UCSD-AML1 (cell line): ENCODE data around the gene MPV17.
A peak's percentile ranks its signal among the peaks of the same experiment; 100 is the strongest.
"Not testable (repeated sequence)": the region's sequence is repeated elsewhere in the genome, so short reads cannot be mapped to it uniquely, and the experiment has no call there.

Source experiments
- DNase-seq: peaks from one replicate; lab custom pipeline; 2025; ENCODE audit not compliant: unreplicated experiment; lab: John Stamatoyannopoulos, UW

The MPV17 gene

GRCh38 chr2:27322766-27323595 is at the start of gene MPV17:
Gene MPV17, minus strand, starts transcription at chr2:27323097. Its CDS starts 580 bp downstream, at chr2:27322517.
- peak; percentile 85 for DNase-seq

DNA sequence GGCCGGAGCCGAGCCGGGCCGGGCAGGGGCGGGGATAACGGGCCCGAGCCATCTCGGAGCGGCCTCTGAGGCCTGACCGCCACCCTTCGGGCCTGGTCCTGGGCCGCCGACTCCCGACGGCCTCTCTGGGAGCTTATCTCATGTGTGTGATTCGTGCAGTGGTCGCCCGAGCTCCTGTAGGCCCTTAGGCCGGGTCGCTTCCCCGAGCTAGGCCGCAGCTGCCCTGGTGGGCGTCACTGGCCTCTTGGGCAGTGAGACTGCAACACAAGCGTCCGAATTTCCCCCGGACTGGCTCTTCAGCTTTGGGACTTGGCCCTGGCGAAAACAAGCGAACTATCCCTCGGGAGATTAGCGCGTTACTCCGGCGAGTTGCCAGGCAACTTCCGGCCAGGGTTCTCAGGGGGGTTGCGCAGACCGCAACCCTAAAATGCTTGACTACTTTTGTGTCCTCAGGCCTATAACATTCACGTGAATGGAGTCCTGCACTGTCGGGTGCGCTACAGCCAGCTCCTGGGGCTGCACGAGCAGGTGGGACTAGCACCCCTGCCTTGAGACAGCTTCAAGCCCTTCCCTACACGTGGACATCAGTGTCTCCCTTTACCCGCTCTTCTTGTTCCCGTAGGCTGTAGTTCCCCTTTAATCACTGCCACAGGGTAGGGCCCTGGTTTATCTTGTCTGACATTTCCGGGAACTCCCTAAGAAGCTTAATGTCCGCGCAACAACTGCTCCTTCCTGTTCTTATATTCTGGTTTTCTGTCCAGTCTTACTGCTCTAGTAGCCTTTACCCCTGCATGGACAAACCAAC is 48.1 kb upstream of the MPV17 start:
- DNase-seq = peak; percentile 43

DNA sequence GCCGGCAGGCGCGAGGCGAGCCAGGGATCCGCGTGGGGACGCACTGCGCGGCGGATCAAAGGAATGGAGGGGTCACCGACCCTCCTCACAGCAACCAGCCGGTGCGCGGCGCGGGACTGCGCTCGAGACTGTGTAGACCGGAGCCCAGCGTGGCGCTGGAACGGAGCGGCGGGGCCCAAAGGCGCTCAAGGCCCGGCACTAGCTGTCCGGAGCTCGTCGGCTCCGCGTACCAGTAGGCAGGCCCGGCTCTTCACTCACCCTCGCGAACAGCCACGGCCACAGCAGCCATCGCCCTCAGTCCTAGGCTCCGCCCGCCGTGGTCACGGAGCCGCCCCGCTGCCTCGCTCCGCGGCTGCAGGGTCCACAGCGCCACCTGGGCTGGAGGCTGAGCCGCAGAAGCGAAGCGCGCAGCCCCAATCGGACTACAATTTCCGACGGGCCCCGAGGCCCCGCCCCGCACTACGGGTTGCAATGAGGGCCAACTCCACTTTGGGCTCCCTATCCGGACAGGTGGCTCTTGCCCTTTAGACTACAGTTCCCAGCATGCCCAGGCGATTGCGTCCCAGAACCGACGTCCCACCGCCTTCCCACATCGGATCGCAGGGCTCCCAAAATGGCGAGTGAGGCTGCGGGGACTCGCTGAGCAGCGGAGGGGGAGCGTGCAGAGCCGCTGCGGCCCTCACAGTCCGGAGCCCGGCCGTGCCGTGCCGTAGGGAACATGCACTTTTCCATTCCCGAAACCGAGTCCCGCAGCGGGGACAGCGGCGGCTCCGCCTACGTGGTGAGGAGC is 47.3 kb upstream of the MPV17 start, which contains the start of the genes EIF2B4 and SNX17:
TSS of gene EIF2B4 (minus strand) at position 313 of the 790 bp plus-strand sequence. CDS start at position 289, 24 bp downstream.
TSS of gene SNX17 (plus strand) at position 591 of the 790 bp plus-strand sequence. CDS start at position 719, 128 bp downstream.
- peak; percentile 99 for DNase-seq

- no peak for DNase-seq
These were observed 46.7 kb upstream of the MPV17 start for GRCh38 chr2:27369471-27370025.

DNA sequence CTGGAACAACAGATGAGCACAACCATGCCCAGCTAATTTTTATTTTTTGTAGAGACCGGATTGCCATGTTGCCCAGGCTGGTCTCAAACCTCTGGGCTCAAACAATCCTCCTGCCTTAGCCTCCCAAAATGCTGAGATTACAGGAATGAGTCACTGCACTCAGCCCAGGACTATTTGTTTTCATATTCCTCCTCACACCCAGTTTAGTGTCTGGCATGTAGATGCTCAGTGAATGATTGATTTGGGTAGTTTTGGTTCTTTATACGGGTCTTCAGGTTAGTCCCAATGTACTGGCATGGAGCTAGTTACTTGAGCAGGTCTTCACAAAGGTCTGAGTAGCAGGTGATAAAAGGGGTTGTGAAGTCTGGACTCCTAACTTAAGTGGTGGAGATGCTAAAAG is 41.0 kb upstream of the MPV17 start:
- DNase-seq = no peak

DNA sequence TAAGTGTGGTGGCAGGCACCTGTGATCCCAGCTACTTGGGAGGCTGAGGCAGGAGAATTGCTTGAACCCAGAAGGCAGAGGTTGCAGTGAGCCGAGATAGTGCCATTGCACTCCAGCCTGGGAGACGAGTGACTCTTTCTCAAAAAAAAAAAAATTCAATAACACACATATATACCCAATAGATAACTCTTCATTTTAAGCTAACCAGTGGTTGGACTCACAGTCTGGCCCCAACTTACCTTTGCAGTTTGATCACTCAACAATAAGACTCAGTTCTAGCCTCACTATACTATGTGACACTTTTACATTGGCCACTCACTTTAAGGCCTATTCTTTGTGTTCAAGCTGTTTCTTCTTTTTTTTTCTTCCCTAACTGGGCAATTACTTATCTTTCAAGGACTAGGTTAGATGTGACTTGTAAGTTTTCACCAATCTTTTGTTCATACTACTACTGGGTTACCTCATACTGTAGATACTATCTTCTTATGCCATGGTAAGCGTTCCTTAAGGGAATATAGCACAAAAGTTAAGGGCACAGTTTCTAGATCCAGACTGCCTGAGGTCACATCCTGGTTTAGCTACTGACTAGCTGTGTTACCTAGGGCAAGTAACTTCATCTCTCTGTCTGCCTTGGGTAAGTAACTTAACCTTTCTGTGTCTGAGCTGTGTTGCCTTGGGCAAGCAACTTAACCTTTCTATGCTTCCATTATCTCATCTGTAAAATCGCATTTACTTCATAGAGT is 40.0 kb upstream of the MPV17 start:
- DNase-seq = no peak

- peak; percentile 96 for DNase-seq
These were observed 33.7 kb upstream of the MPV17 start, which contains the start of gene GTF3C2 for GRCh38 chr2:27356382-27357181. Gene GTF3C2, minus strand, starts transcription at chr2:27356764. Its CDS starts 13,210 bp downstream, at chr2:27343554.

DNA sequence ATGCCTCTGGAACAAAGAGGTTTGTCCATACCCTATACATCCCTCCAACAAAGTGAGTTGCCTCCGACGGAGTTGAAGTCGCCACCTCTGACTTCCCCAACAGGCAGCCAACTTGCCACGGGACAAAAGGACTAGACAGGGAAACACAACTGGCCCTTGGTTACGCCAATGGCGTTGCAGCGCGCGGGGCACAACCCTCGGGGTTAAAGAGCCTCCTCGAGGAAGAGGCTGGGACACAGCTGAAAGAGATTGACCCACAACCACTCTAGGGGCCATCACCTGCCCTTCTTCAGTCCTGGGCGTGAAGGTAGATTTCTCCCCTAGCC is 33.1 kb upstream of the MPV17 start:
- peak; percentile 85 for DNase-seq

DNA sequence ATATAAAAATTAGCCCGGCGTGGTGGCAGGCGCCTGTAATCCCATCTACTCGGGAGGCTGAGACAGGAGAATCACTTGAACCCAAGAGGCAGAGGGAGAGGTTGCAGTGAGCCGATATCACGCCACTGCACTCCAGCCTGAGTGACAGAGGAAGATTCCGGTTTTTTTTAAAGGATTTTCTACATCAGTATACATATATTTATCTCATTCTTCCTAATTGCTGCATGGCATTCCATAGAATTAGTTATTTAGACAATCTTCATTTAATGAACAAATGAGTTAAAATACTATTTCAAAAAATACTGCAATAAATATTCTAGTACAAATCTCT is 31.7 kb upstream of the MPV17 start:
- no peak for DNase-seq

DNA sequence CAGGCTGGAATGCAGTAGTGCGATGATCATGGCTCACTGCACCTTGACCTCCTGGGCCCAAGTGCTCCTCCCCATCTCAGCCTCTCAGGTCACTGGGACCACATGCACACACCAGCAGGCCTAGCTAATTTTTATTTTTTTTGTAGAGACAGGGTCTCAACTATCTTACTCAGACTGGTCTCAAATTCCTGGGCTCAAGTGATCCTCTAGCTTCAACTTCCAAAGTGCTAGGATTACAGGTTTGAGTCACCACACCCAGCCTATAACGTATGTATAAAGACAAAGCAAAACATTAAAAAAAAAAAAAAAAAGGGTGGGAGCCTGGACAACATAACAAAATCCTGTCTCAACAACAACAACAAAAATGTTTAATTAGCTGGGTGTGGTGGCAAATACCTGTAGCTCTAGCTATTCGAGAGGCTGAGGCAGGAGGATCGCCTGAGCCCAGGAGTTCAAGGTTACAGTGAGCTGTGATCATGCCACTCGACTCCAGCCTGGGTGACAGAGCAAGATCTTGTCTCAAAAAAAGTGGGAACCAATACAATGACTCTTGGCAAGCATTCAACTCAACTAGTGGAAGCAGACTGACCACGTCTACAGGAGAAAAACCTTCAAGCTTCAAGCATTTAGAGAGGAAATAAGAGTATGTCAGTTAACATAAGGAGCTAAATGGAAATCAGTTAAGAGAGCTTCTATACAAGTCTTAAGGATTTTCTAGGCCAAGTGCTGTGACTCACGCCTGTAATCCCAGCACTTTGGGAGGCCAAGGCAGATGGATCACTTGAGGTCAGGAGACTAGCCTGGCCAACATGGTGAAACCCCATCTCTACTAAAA is 31.1 kb upstream of the MPV17 start:
- DNase-seq = no peak

GRCh38 chr2:27353386-27353761 is 30.5 kb upstream of the MPV17 start:
- not testable (repeated sequence) for DNase-seq

- DNase-seq = no peak
These were observed 29.1 kb upstream of the MPV17 start for GRCh38 chr2:27351802-27352598.

- DNase-seq = no peak
These were observed 27.3 kb upstream of the MPV17 start for GRCh38 chr2:27350106-27350693.

GRCh38 chr2:27347641-27348040 is 24.7 kb upstream of the MPV17 start:
- DNase-seq = no peak

DNA sequence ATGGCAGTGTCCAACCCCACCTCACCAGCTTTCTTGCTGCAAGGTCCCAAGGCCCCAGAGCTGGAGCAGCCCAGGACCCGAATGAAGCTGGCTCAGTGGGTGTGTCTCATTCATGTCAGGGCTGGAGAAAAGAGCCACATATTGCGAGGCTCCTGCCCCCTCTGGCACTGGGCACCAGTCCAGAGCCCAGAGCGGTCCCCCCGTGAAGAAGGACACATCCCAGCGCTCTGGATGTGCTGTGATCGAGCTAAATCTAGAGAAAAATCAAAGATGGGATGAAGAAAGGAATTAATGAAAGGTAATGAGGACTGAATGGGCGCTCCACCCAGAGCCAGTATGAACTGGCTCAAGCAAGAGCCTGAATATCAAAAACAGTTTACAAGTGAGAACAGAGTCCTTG is 13.3 kb upstream of the MPV17 start:
- no peak for DNase-seq

GRCh38 chr2:27335311-27335710 is 12.4 kb upstream of the MPV17 start:
- DNase-seq = no peak

GRCh38 chr2:27324720-27325119 is 1.8 kb upstream of the MPV17 start:
- no peak for DNase-seq
